ENCODE measurements around the gene CASR.

CASR gene

DNA sequence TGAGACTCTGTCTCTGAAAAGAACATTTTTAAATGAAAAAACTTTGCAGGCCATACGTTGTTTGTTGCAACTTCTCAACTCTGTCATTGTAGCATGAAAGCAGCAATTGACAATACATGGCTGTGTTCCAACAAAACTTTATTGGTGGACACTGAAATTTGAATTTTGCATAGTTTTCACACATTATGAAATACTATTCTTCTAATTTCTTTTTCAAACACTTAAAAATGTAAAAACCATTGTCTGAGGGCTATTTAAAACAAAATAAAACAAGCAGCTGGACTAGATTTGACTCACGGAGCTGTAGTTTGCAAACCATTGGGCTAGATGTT, 123.1 kb downstream of the CASR start:
- TF ChIP-seq, protein P1, sequence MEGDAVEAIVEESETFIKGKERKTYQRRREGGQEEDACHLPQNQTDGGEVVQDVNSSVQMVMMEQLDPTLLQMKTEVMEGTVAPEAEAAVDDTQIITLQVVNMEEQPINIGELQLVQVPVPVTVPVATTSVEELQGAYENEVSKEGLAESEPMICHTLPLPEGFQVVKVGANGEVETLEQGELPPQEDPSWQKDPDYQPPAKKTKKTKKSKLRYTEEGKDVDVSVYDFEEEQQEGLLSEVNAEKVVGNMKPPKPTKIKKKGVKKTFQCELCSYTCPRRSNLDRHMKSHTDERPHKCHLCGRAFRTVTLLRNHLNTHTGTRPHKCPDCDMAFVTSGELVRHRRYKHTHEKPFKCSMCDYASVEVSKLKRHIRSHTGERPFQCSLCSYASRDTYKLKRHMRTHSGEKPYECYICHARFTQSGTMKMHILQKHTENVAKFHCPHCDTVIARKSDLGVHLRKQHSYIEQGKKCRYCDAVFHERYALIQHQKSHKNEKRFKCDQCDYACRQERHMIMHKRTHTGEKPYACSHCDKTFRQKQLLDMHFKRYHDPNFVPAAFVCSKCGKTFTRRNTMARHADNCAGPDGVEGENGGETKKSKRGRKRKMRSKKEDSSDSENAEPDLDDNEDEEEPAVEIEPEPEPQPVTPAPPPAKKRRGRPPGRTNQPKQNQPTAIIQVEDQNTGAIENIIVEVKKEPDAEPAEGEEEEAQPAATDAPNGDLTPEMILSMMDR (IDR thresholded peaks at IDR 0.05; ENCODE audit: low read depth, low read length, missing control alignments): no peak
- H3K4me3 ChIP-seq (ENCODE audit: low read depth, low read length): no peak overlapping the region
- DNase-seq (ENCODE audit: low read depth): no peak
- in situ Hi-C loops (cut with HindIII; ENCODE audit: low sequenced_read_pairs): no loop called here

DNA sequence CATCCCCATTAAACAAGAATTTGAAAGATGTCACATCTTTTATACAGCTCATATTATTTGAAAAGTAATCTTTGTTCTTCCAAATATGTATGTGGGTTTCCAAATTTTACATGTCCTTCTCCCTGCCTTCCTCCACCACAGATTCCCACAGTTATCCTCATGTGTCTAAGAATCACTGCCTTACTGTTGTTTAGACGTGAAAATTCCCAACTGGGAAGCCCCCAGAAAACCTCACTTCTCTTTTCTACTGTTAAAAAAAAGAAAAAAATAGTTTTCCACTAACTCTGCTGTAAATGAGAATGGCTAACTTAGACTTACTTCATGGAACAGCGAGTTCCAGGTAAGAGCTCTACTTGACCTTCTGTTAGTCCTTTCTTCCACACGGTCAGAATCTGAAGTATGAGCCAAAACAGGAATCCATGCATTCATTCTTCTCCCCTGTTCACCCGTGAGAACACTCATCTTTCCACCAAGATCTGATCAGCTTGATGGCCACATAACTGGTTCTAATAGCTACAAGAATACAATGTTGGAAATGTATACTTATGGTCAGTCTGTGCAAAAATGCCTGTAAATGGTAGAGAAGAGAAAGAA, 123.7 kb downstream of the CASR start:
- DNase-seq (ENCODE audit: low read depth): no peak
- TF ChIP-seq, protein P1 (IDR thresholded peaks at IDR 0.05; ENCODE audit: low read depth, low read length, missing control alignments): no peak
- in situ Hi-C loops (cut with HindIII; ENCODE audit: low sequenced_read_pairs): no loop called here
- no peak overlapping the region for H3K4me3 ChIP-seq (ENCODE audit: low read depth, low read length)

DNA sequence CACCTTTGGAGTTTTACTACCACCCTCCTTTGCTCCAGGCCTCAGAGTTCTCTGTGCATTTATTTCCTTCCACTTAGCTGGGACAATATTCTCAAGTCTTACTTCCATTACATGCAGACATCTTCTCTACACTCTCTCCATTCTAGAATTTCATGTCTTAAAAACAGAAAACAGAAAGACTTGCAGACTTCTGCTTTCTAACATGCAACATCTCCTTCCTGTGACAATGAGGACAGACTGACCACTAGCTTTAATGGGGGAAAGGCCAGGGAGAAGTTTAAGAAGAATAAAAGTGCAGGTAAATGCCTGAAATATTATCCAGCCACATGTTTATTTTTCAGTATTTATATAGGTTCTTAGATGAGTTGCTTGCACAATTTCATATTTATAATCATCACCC, 124.5 kb downstream of the CASR start:
- H3K4me3 ChIP-seq (ENCODE audit: low read depth, low read length): no peak overlapping the region
- DNase-seq (ENCODE audit: low read depth): no peak
- in situ Hi-C loops (cut with HindIII; ENCODE audit: low sequenced_read_pairs): no loop called here
- TF ChIP-seq, protein P1 (IDR thresholded peaks at IDR 0.05; ENCODE audit: low read depth, low read length, missing control alignments): no peak

- no peak overlapping the region for H3K4me3 ChIP-seq (ENCODE audit: low read depth, low read length)
- TF ChIP-seq, protein P1 (IDR thresholded peaks at IDR 0.05; ENCODE audit: low read depth, low read length, missing control alignments): no peak
- no peak for DNase-seq (ENCODE audit: low read depth)
- in situ Hi-C loops (cut with HindIII; ENCODE audit: low sequenced_read_pairs): no loop called here
Observed at GRCh38 chr3:122310361-122310760, 126.9 kb downstream of the CASR start.

DNA sequence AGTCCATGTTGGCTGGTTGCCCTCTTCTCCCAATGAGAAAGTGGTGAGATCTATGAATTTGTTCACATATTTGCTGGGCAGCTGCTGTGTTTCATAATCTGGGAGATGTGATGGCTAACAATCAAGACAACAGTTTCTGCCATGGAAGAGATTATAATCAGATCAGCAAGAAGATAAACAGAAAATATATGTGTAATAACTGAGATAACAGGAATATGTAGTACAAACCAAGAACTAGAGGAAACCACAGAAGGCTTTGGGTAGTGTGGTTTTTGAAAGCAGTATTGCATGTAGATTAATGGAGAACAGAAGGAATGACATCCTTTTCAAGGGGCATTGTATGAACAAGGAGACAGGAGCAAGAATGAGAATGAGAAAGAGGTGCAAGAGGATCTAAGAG, 129.4 kb downstream of the CASR start:
- DNase-seq (ENCODE audit: low read depth): no peak
- H3K4me3 ChIP-seq (ENCODE audit: low read depth, low read length): no peak overlapping the region
- in situ Hi-C loops (cut with HindIII; ENCODE audit: low sequenced_read_pairs): no loop called here
- TF ChIP-seq, protein P1 (IDR thresholded peaks at IDR 0.05; ENCODE audit: low read depth, low read length, missing control alignments): no peak

- H3K4me3 ChIP-seq (ENCODE audit: low read depth, low read length): no peak overlapping the region
- TF ChIP-seq, protein P1 (IDR thresholded peaks at IDR 0.05; ENCODE audit: low read depth, low read length, missing control alignments): no peak
- no peak for DNase-seq (ENCODE audit: low read depth)
- in situ Hi-C loops (cut with HindIII; ENCODE audit: low sequenced_read_pairs): no loop called here
Observed at GRCh38 chr3:122313281-122313680, 129.8 kb downstream of the CASR start.
